H1 (cell line): ENCODE results near the gene ZNF211. TPM values are rescaled to one million over a fixed set of nuclear protein-coding genes. Genes with fewer than 3 reads are reported as not detected.

Source experiments
- CTCF ChIA-PET: fragments of 300-600 bp; sonication (Branson Sonifier 250); formaldehyde crosslinking; loops from one replicate; lab custom pipeline; 2021; ENCODE audit not compliant: partially characterized antibody; lab: Charles Lee
- POLR2A ChIA-PET: fragments of 300-600 bp; sonication (Branson Sonifier 250); formaldehyde crosslinking; loops from one replicate; lab custom pipeline; 2021; ENCODE audit warnings: inconsistent platforms; ENCODE audit not compliant: partially characterized antibody; lab: Charles Lee
- DNase-seq, 2 experiments: peaks; one replicate each; pipeline versions ENCODE4 v3.0.0 to v3.0.0-alpha.2; 2010 to 2022; ENCODE audit warnings: low spot score in 2 of 2, low read depth in 1 of 2, mixed read lengths in 1 of 2
- FAIRE-seq: peaks from 2 replicates; lab custom pipeline; 2011; peaks lifted over from hg19 to GRCh38; lab: Jason Lieb, UNC
- H2AFZ ChIP-seq: 2 replicates; pipeline ENCODE4 v1.8.1; 2012; ENCODE audit warnings: low read length, inconsistent platforms
- H2AK5ac ChIP-seq: 2 replicates; pipeline ENCODE4 v1.6.1; 2013; ENCODE audit warnings: low read depth, low read length
- H2BK120ac ChIP-seq: replicated peaks from 2 replicates; pipeline ENCODE3; 2013; ENCODE audit warnings: low read depth, low read length, inconsistent platforms
- H2BK12ac ChIP-seq: 2 replicates; pipeline ENCODE4 v1.6.1; 2013; ENCODE audit warnings: low read depth, low read length
- H2BK15ac ChIP-seq: 2 replicates; pipeline ENCODE4 v1.6.1; 2013; ENCODE audit warnings: low read length
- H2BK20ac ChIP-seq: 2 replicates; pipeline ENCODE4 v1.6.1; 2013; ENCODE audit warnings: low read length
- H2BK5ac ChIP-seq: 2 replicates; pipeline ENCODE4 v1.6.1; 2013; ENCODE audit warnings: low read depth, low read length
- H3K14ac ChIP-seq: 2 replicates; pipeline ENCODE4 v1.6.1; 2013; ENCODE audit warnings: inconsistent platforms; ENCODE audit not compliant: insufficient read length
- H3K18ac ChIP-seq: 2 replicates; pipeline ENCODE4 v1.6.1; 2013; ENCODE audit warnings: low read length; ENCODE audit errors: extremely low read depth
- H3K23ac ChIP-seq: 2 replicates; pipeline ENCODE4 v1.6.1; 2013; ENCODE audit warnings: inconsistent platforms; ENCODE audit not compliant: insufficient read length
- H3K23me2 ChIP-seq: 2 replicates; pipeline ENCODE4 v1.6.1; 2013; ENCODE audit warnings: low read depth, low read length
- H3K27ac ChIP-seq: 2 replicates; pipeline ENCODE4 v1.6.1; 2011; ENCODE audit warnings: low read depth, low read length, inconsistent platforms
- H3K27me3 ChIP-seq, 4 experiments: replicated peaks in 1 of 4; 1 replicate in 1 of 4; 2 replicates in 3 of 4; pipeline versions ENCODE4 v1.6.1 to v1.8.1; 2011 to 2013; ENCODE audit warnings: low read length in 3 of 4, mild to moderate bottlenecking in 3 of 4, inconsistent platforms in 2 of 4, mixed read lengths in 2 of 4, moderate library complexity in 1 of 4; ENCODE audit not compliant: control insufficient read depth in 3 of 4, insufficient read depth in 3 of 4; ENCODE audit errors: extremely low read depth in 1 of 4
- H3K36me3 ChIP-seq, 4 experiments: 2 replicates each; pipeline versions ENCODE4 v1.6.1 to v1.8.1; 2011 to 2013; ENCODE audit warnings: mild to moderate bottlenecking in 4 of 4, low read length in 3 of 4, moderate library complexity in 2 of 4, control low read depth in 1 of 4, inconsistent platforms in 1 of 4; ENCODE audit not compliant: insufficient read depth in 4 of 4, control insufficient read depth in 2 of 4
- H3K4ac ChIP-seq: replicated peaks from 2 replicates; pipeline ENCODE3; 2013; ENCODE audit warnings: low read length, low read depth, mixed read lengths, inconsistent platforms; ENCODE audit not compliant: insufficient read length
- H3K4me1 ChIP-seq, 4 experiments: replicated peaks in 1 of 4; 1 replicate in 1 of 4; 2 replicates in 3 of 4; pipeline versions ENCODE4 v1.6.1 to v1.8.1; 2011 to 2013; ENCODE audit warnings: low read length in 3 of 4, inconsistent platforms in 2 of 4, mixed read lengths in 1 of 4; ENCODE audit not compliant: insufficient read depth in 4 of 4, control insufficient read depth in 3 of 4
- H3K4me2 ChIP-seq, 2 experiments: 2 replicates each; pipeline versions ENCODE4 v1.6.1 to v1.8.1; 2011 to 2013; ENCODE audit warnings: low read depth in 2 of 2, low read length in 2 of 2, control low read depth in 1 of 2, inconsistent platforms in 1 of 2, mild to moderate bottlenecking in 1 of 2; ENCODE audit not compliant: insufficient read depth in 1 of 2
- H3K4me3 ChIP-seq, 4 experiments: fragments of 200-600, 300-600 bp in 1 of 4; sonication (generic), shearing (Covaris generic), sonication (Bioruptor Twin) in 1 of 4; 2 replicates each; pipeline versions ENCODE4 v1.5.1 to v1.8.1; 2011 to 2016; ENCODE audit warnings: low read length in 4 of 4, low read depth in 3 of 4, control low read depth in 2 of 4, inconsistent platforms in 2 of 4, mild to moderate bottlenecking in 2 of 4, mixed read lengths in 1 of 4, moderate library complexity in 1 of 4; ENCODE audit not compliant: insufficient read depth in 2 of 4; ENCODE audit errors: extremely low read depth in 1 of 4
- H3K56ac ChIP-seq: replicated peaks from 2 replicates; pipeline ENCODE3; 2013; ENCODE audit warnings: low read depth, mild to moderate bottlenecking, mixed read lengths, low read length, inconsistent platforms; ENCODE audit not compliant: insufficient read length
- H3K79me1 ChIP-seq: 2 replicates; pipeline ENCODE4 v1.6.1; 2013; ENCODE audit warnings: low read depth, low read length, control low read depth
- H3K79me2 ChIP-seq, 2 experiments: 2 replicates each; pipeline versions ENCODE4 v1.6.1 to v1.8.1; 2012 to 2013; ENCODE audit warnings: low read length in 2 of 2, mild to moderate bottlenecking in 2 of 2, inconsistent platforms in 1 of 2; ENCODE audit not compliant: insufficient read depth in 2 of 2, control insufficient read depth in 1 of 2
- H3K9ac ChIP-seq, 4 experiments: replicated peaks in 1 of 4; 1 replicate in 1 of 4; 2 replicates in 3 of 4; pipeline versions ENCODE4 v1.6.1 to v1.8.1; 2011 to 2013; ENCODE audit warnings: low read depth in 3 of 4, low read length in 3 of 4, control low read depth in 2 of 4, mild to moderate bottlenecking in 2 of 4, moderate library complexity in 2 of 4, inconsistent platforms in 1 of 4; ENCODE audit errors: extremely low read depth in 1 of 4
- H3K9me3 ChIP-seq, 2 experiments: 2 replicates each; pipeline versions ENCODE4 v1.6.1 to v1.8.1; 2012 to 2013; ENCODE audit warnings: mild to moderate bottlenecking in 2 of 2, moderate library complexity in 2 of 2, control low read depth in 1 of 2, inconsistent platforms in 1 of 2, low read depth in 1 of 2, low read length in 1 of 2, mixed read lengths in 1 of 2; ENCODE audit not compliant: insufficient read depth in 2 of 2
- H4K20me1 ChIP-seq, 2 experiments: replicated peaks in 1 of 2; 2 replicates each; pipeline versions ENCODE3 to v1.8.1; 2011 to 2013; ENCODE audit warnings: inconsistent platforms in 2 of 2, low read length in 2 of 2, mild to moderate bottlenecking in 1 of 2; ENCODE audit not compliant: insufficient read depth in 2 of 2, control insufficient read depth in 1 of 2
- H4K5ac ChIP-seq: 2 replicates; pipeline ENCODE4 v1.6.1; 2013; ENCODE audit warnings: low read length, low read depth, mixed read lengths, inconsistent platforms; ENCODE audit not compliant: insufficient read length
- H4K8ac ChIP-seq: 2 replicates; pipeline ENCODE4 v1.8.0; 2013; ENCODE audit warnings: mild to moderate bottlenecking, moderate library complexity, low read length, inconsistent platforms; ENCODE audit not compliant: insufficient read depth; ENCODE audit errors: extremely low read depth
- H4K91ac ChIP-seq: replicated peaks from 2 replicates; pipeline ENCODE3; 2013; ENCODE audit warnings: low read length, mixed read lengths, inconsistent platforms; ENCODE audit not compliant: insufficient read length
- CHD1 ChIP-seq: IDR thresholded peaks from 2 replicates; pipeline ENCODE4 v1.6.1; 2012; ENCODE audit warnings: low read depth, low read length, improper control_type of control experiment
- CTBP2 ChIP-seq: IDR thresholded peaks from 2 replicates; pipeline ENCODE4 v1.7.0; 2011; ENCODE audit warnings: borderline replicate concordance, mild to moderate bottlenecking, moderate library complexity, mixed read lengths, low read length; ENCODE audit not compliant: insufficient read depth, insufficient read length
- GABPA ChIP-seq: IDR thresholded peaks from 2 replicates; pipeline ENCODE4 v1.6.1; 2011; ENCODE audit warnings: mild to moderate bottlenecking, low read length, moderate library complexity, borderline replicate concordance; ENCODE audit not compliant: insufficient read depth
- JUN ChIP-seq: IDR thresholded peaks from 2 replicates; pipeline ENCODE4 v1.6.1; 2011; ENCODE audit warnings: low read depth, mild to moderate bottlenecking, improper control_type of control experiment, low read length
- KDM4A ChIP-seq: IDR thresholded peaks from one replicate; pipeline ENCODE4 v1.7.1; 2012; ENCODE audit warnings: low read depth, mild to moderate bottlenecking, moderate library complexity, low read length, inconsistent platforms; ENCODE audit not compliant: severe bottlenecking
- PHF8 ChIP-seq: fragments of 200-600 bp; sonication (generic); conservative IDR thresholded peaks from 2 replicates; pipeline ENCODE4 v1.7.1; 2012; ENCODE audit warnings: low read depth, mild to moderate bottlenecking, inconsistent platforms, low read length, moderate library complexity
- TAF1 ChIP-seq: IDR thresholded peaks from 2 replicates; pipeline ENCODE4 v1.6.1; 2011; ENCODE audit warnings: mild to moderate bottlenecking, low read depth, low read length
- TBP ChIP-seq: IDR thresholded peaks from 2 replicates; pipeline ENCODE4 v1.6.1; 2011; ENCODE audit warnings: low read depth, low read length, improper control_type of control experiment
- whole genome bisulfite sequencing, 2 experiments: shearing (Covaris generic) in 1 of 2; methylation state at CpG; one replicate each; pipeline versions ENCODE4 v1.1.6 to v1.1.7; 2013 to 2015; ENCODE audit warnings: low lambda C conversion rate in 2 of 2, mixed read lengths in 2 of 2, inconsistent platforms in 1 of 2, low coverage in 1 of 2, missing lambda C conversion rate in 1 of 2; ENCODE audit not compliant: insufficient replicate concordance in 2 of 2, insufficient coverage in 1 of 2, insufficient read length in 1 of 2; ENCODE audit errors: extremely low coverage in 1 of 2, missing lambda C conversion rate in 1 of 2; 5-methylcytosine and 5-hydroxymethylcytosine counted together
- polyA plus RNA-seq, 7 experiments: library from polyadenylated mRNA; depleted of rRNA in 3 of 7; stranded (reverse) in 5 of 7; unstranded in 2 of 7; fragments of >200 nt in 5 of 7; fragments of 200-250 nt in 2 of 7; gene quantifications; 1 replicate in 5 of 7; 2 replicates in 1 of 7; 4 replicates in 1 of 7; pipeline versions ENCODE4 v1.2.1 to v1.2.3, GENCODE V29; 2011 to 2013; ENCODE audit warnings: missing spikeins in 2 of 7, mixed read lengths in 2 of 7
- total RNA-seq: library from RNA; stranded (reverse); fragmentation: NEBNext Ultra II Directional; extraction: Animal tissue kit (Norgen Biotek cat#: 25700); gene quantifications from 2 replicates; pipeline ENCODE4 v1.2.1, GENCODE V29; 2021
- TF ChIP-seq, protein P1 (sequence below): IDR thresholded peaks from 2 replicates; pipeline ENCODE4 v1.6.1; 2012; ENCODE audit warnings: inconsistent platforms

The ZNF211 gene
- total and polyA plus RNA-seq, 2 of the 8 experiments (the other 6 are each of a cell fraction or from before 2014, with no cell fraction given) = 7.5 to 15.7 TPM

DNA sequence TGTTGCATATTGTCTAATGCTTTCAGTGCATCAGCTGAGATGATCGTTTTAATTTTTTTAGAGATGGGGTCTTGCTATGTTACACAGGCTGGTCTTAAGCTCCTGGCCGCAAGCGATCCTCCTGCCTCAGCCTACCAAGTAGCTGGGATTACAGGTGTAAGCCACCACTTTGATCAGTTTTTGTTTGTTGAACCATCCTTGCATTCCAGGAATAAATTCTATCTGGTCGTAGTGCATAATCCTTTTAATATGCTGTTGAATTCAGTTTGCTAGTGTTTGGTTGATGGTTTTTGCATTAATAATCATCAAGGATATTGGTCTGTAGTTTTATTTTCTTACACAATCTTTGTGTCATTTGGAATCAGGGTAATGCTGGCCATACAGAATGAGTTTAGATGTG is 4.4 kb downstream of the ZNF211 start:
- H3K18ac ChIP-seq = no peak overlapping the region
- no peak overlapping the region for H4K91ac ChIP-seq
- no peak overlapping the region for H3K14ac ChIP-seq
- H3K4me3 ChIP-seq = no peak overlapping the region
- H3K56ac ChIP-seq = no peak overlapping the region
- no peak overlapping the region for H3K27ac ChIP-seq
- H3K27me3 ChIP-seq = peaks cover 0 to 2% (median 0%) of the 10 kb centered on the region in 4 experiments; a peak in 1 of 7 replicates
- H3K23me2 ChIP-seq = peaks cover 4% of the 10 kb centered on the region; the same call in 1 of the 2 replicates
- H3K23ac ChIP-seq = no peak overlapping the region
- H2BK120ac ChIP-seq = no peak overlapping the region
- H3K9ac ChIP-seq = no peak overlapping the region
- POLR2A ChIA-PET = interaction anchor here (0.7 to 2.9 kb wide), 3 partner anchors 19 to 287 kb away, joined by 3 to 9 read pairs (median 3); partner anchors contain the start of gene ZNF551
- H2BK15ac ChIP-seq = no peak overlapping the region
- no peaks in the 10 kb centered on the region for H4K20me1 ChIP-seq
- DNase-seq = no peak
- no peak overlapping the region for H3K4me2 ChIP-seq
- H3K36me3 ChIP-seq = peaks cover 10 to 44% (median 31%) of the 10 kb centered on the region in 4 experiments; a peak in 7 of 8 replicates
- TF ChIP-seq PHF8 = no peak
- no peak for TF ChIP-seq TBP
- TF ChIP-seq, protein P1, sequence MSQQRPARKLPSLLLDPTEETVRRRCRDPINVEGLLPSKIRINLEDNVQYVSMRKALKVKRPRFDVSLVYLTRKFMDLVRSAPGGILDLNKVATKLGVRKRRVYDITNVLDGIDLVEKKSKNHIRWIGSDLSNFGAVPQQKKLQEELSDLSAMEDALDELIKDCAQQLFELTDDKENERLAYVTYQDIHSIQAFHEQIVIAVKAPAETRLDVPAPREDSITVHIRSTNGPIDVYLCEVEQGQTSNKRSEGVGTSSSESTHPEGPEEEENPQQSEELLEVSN = no peak
- no peak for TF ChIP-seq JUN
- TF ChIP-seq KDM4A = no peak
- no peak for TF ChIP-seq CTBP2
- no peak for TF ChIP-seq CHD1
- no peak for TF ChIP-seq GABPA
- no peak for TF ChIP-seq TAF1
- peaks cover 16 to 18% of the 10 kb centered on the region in 2 experiments for H3K9me3 ChIP-seq
- H3K79me1 ChIP-seq = peaks cover 2% of the 10 kb centered on the region; the same call in 1 of the 2 replicates
- H2AFZ ChIP-seq = no peak overlapping the region
- no peaks in the 10 kb centered on the region for H3K79me2 ChIP-seq
- CTCF ChIA-PET = interaction anchor here (0.9 kb wide), 1 partner anchor 14 kb away, joined by 3 read pairs; no protein-coding TSS in a partner anchor
- H2BK20ac ChIP-seq = no peak overlapping the region
- no peak overlapping the region for H2AK5ac ChIP-seq
- 85% methylated on average over 4 of the region's 4 CpGs; no CpG with 5 or more reads in 1 of the 2 experiments for WGBS, 2 experiments
- no peak overlapping the region for H3K4ac ChIP-seq
- no peak overlapping the region for H2BK5ac ChIP-seq
- no peak overlapping the region for H4K8ac ChIP-seq
- no peak overlapping the region for H4K5ac ChIP-seq
- H2BK12ac ChIP-seq = no peak overlapping the region
- no peak for FAIRE-seq
- peaks cover 0 to 3% (median 1%) of the 10 kb centered on the region in 4 experiments; a peak in 3 of 7 replicates for H3K4me1 ChIP-seq
